CD4-positive, CD25-positive, alpha-beta regulatory T cell (primary cell): Measurements from ENCODE around the gene L3MBTL2. TPM values are rescaled to one million over a fixed set of nuclear protein-coding genes. Genes with fewer than 3 reads are reported as not detected.
A peak's percentile ranks its signal among the peaks of the same experiment; 100 is the strongest.

Experiments used
- ATAC-seq, 2 donors: fragments of 150-1000 bp; cut with Tn5 transposase; one replicate each; pipeline ENCODE4 v1.10.0; 2021; ENCODE audit warnings: low read depth in 2 of 2, moderate number of reproducible peaks in 2 of 2, moderate library complexity in 1 of 2
- DNase-seq, 3 donors: peaks; one replicate each; pipeline versions ENCODE4 v3.0.0 to v3.0.0-alpha.2; 2012 to 2022; ENCODE audit warnings: mixed read lengths in 1 of 3
- H3K27ac ChIP-seq: one replicate; pipeline ENCODE4 v1.7.0; 2013; ENCODE audit warnings: mild to moderate bottlenecking, low read length; ENCODE audit not compliant: insufficient read depth, poor library complexity, severe bottlenecking
- H3K27me3 ChIP-seq: one replicate; pipeline ENCODE4 v1.7.0; 2013; ENCODE audit warnings: low read length; ENCODE audit not compliant: control insufficient read depth, insufficient read depth
- H3K36me3 ChIP-seq: one replicate; pipeline ENCODE4 v1.7.0; 2013; ENCODE audit warnings: mild to moderate bottlenecking, low read length, moderate library complexity; ENCODE audit not compliant: control insufficient read depth, insufficient read depth
- H3K4me1 ChIP-seq: 2 replicates; pipeline ENCODE4 v1.7.0; 2013; ENCODE audit warnings: mild to moderate bottlenecking, low read length; ENCODE audit not compliant: insufficient read depth, control insufficient read depth, poor library complexity, severe bottlenecking
- H3K4me3 ChIP-seq: one replicate; pipeline ENCODE4 v1.7.0; 2013; ENCODE audit warnings: low read depth, mild to moderate bottlenecking, low read length, moderate library complexity
- H3K9me3 ChIP-seq, 2 experiments: 1 replicate in 1 of 2; 2 replicates in 1 of 2; pipeline ENCODE4 v1.7.0; 2013; ENCODE audit warnings: low read length in 2 of 2, mild to moderate bottlenecking in 1 of 2, moderate library complexity in 1 of 2; ENCODE audit not compliant: control insufficient read depth in 2 of 2
- H3K27ac Mint-ChIP-seq, 3 donors: one replicate each; pipeline ENCODE4 v1.8.0; 2020 to 2022; ENCODE audit warnings: mild to moderate bottlenecking in 3 of 3, mixed read lengths in 3 of 3, moderate library complexity in 2 of 3
- H3K27me3 Mint-ChIP-seq: one replicate; pipeline ENCODE4 v1.8.0; 2022; ENCODE audit warnings: mild to moderate bottlenecking, mixed read lengths
- H3K36me3 Mint-ChIP-seq: one replicate; pipeline ENCODE4 v1.8.0; 2020; ENCODE audit warnings: mixed read lengths
- H3K4me1 Mint-ChIP-seq, 4 donors: one replicate each; pipeline ENCODE4 v1.8.0; 2020 to 2022; ENCODE audit warnings: mixed read lengths in 4 of 4, mild to moderate bottlenecking in 1 of 4
- H3K4me3 Mint-ChIP-seq, 4 donors: one replicate each; pipeline ENCODE4 v1.8.0; 2020 to 2022; ENCODE audit warnings: mild to moderate bottlenecking in 4 of 4, mixed read lengths in 4 of 4, moderate library complexity in 3 of 4
- H3K9me3 Mint-ChIP-seq, 7 donors: one replicate each; pipeline ENCODE4 v1.8.0; 2020 to 2022; ENCODE audit warnings: mixed read lengths in 7 of 7, mild to moderate bottlenecking in 3 of 7, moderate library complexity in 2 of 7
- polyA plus RNA-seq, 4 donors: library from polyadenylated mRNA; unstranded; fragments of 300-500 nt; fragmentation: Illumina TruSeq; gene quantifications; one replicate each; pipeline ENCODE4 v1.2.3, GENCODE V29; 2021
- total RNA-seq: library from RNA; stranded (reverse); gene quantifications from one replicate; pipeline ENCODE4 v1.2.3, GENCODE V29; 2022

The L3MBTL2 gene
- total and polyA plus RNA-seq, 5 donors from 2014 or later: 26.9 to 35.0 (median 30.4) TPM

- no peak for ATAC-seq
- H3K36me3 Mint-ChIP-seq: peaks cover 18% of the 10 kb centered on the region
- peaks cover 0 to 2% (median 0%) of the 10 kb centered on the region in 7 donors for H3K9me3 Mint-ChIP-seq
- Histone ChIP-seq H3K27ac (no peak overlapping the region), H3K9me3 (no peaks in the 10 kb centered on the region), H3K36me3 (peaks cover 84% of the 10 kb centered on the region), H3K27me3 (no peaks in the 10 kb centered on the region), H3K4me1 (no peaks in the 10 kb centered on the region), H3K4me3 (no peak overlapping the region)
- H3K27me3 Mint-ChIP-seq: no peaks in the 10 kb centered on the region
- no peak for DNase-seq
- H3K4me3 Mint-ChIP-seq: peak overlapping the region in 1 of 4 donors; percentile 80
- no peak overlapping the region for H3K27ac Mint-ChIP-seq
- peaks cover 0 to 9% (median 3%) of the 10 kb centered on the region in 4 donors for H3K4me1 Mint-ChIP-seq
These were observed 59.4 kb downstream of the L3MBTL2 start for GRCh38 chr22:41264408-41264941.

- Histone ChIP-seq H3K27ac (no peak overlapping the region), H3K27me3 (no peaks in the 10 kb centered on the region), H3K9me3 (no peaks in the 10 kb centered on the region), H3K4me1 (no peaks in the 10 kb centered on the region), H3K4me3 (no peak overlapping the region), H3K36me3 (peaks cover 77% of the 10 kb centered on the region)
- peaks cover 0 to 2% (median 0%) of the 10 kb centered on the region in 7 donors for H3K9me3 Mint-ChIP-seq
- peaks cover 16% of the 10 kb centered on the region for H3K36me3 Mint-ChIP-seq
- DNase-seq: no peak
- H3K27ac Mint-ChIP-seq: no peak overlapping the region
- no peak for ATAC-seq
- no peaks in the 10 kb centered on the region for H3K27me3 Mint-ChIP-seq
- peaks cover 0 to 11% (median 3%) of the 10 kb centered on the region in 4 donors for H3K4me1 Mint-ChIP-seq
- no peak overlapping the region for H3K4me3 Mint-ChIP-seq
These were observed 62.8 kb downstream of the L3MBTL2 start for GRCh38 chr22:41267958-41268357.

DNA sequence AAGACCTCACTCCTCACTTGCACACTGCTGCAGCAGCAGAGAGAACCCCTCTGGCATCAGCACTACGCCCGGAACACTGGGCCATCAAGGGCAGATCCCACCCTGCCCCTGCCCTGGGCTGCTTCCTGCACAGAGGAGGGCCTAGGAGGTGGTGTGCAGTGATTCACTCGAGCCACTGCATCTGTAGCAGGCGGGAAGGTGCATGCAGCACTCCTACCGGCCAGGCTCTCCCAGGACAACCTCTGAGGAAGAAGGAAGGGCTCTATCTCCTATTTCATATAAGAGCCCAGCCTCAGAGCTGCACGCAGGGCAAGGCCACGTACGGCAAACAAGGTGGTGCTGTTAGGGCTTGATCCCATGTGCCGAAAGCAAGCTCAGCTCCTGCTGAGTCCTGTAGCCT is 66.7 kb downstream of the L3MBTL2 start:
- no peak overlapping the region for H3K27ac ChIP-seq

DNA sequence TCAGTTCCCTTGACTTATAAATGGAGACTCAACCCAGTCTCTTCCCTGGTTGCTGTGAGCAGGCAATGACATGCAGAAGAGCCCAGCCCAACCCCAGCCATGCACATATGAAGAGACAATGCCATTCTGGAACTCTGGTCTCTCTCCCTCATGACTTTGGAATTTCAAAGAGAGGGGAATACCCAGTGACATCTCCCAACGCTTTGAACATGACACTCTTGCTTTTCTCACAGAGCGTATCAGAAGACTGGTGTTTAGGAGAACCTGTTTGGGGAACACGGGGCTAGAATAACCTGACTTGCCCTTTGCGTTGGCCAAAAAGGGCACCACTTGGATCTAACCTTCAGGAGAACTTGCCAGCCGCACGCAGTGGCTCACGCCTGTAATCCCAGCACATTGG is 68.0 kb downstream of the L3MBTL2 start:
- no peaks in the 10 kb centered on the region for H3K27me3 Mint-ChIP-seq
- peaks cover 65% of the 10 kb centered on the region for H3K36me3 ChIP-seq
- no peak for DNase-seq
- no peak overlapping the region for H3K4me3 ChIP-seq
- no peak overlapping the region for H3K27ac ChIP-seq
- H3K4me1 Mint-ChIP-seq: peaks cover 0 to 10% (median 1%) of the 10 kb centered on the region in 4 donors
- no peaks in the 10 kb centered on the region for H3K27me3 ChIP-seq
- no peaks in the 10 kb centered on the region for H3K4me1 ChIP-seq
- no peaks in the 10 kb centered on the region for H3K9me3 Mint-ChIP-seq
- H3K27ac Mint-ChIP-seq: no peak overlapping the region
- H3K9me3 ChIP-seq: no peaks in the 10 kb centered on the region
- H3K36me3 Mint-ChIP-seq: peaks cover 25% of the 10 kb centered on the region
- no peak for ATAC-seq
- no peak overlapping the region for H3K4me3 Mint-ChIP-seq

More for the DNA sequence above, 66.7 kb downstream of the L3MBTL2 start:
- no peak for ATAC-seq
- no peak overlapping the region for H3K4me3 ChIP-seq
- Mint-ChIP-seq H3K27me3 (no peaks in the 10 kb centered on the region), H3K9me3 (no peaks in the 10 kb centered on the region), H3K4me3 (no peak overlapping the region), H3K36me3 (peaks cover 19% of the 10 kb centered on the region), H3K4me1 (peaks cover 0 to 6% (median 3%) of the 10 kb centered on the region in 4 donors), H3K27ac (peak overlapping the region in 1 of 3 donors; percentile 62)
- no peak for DNase-seq
- H3K4me1 ChIP-seq: no peaks in the 10 kb centered on the region
- H3K9me3 ChIP-seq: no peaks in the 10 kb centered on the region
- no peaks in the 10 kb centered on the region for H3K27me3 ChIP-seq
- H3K36me3 ChIP-seq: peaks cover 68% of the 10 kb centered on the region

DNA sequence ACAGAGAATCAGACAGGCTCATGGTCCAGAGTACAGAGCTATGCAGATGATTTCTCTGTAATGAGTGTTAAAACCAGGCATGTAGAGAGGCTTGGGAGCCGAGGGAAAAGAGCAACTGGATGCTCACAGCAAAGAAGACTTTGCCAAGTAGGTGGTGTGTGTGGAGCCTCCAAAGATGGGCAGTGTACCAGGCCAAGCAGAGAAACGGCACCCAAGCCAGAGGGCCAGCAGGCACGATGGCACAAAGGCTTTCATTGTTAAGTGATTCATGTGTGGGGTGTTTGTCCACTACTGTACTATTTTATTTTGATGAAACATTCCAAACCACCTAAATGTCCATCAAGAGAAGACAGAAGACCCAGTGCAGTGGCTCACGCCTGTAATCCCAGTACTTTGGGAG is 69.7 kb downstream of the L3MBTL2 start:
- Histone ChIP-seq H3K27me3 (no peaks in the 10 kb centered on the region), H3K27ac (no peak overlapping the region), H3K4me1 (no peaks in the 10 kb centered on the region), H3K36me3 (peaks cover 63% of the 10 kb centered on the region), H3K9me3 (no peaks in the 10 kb centered on the region), H3K4me3 (no peak overlapping the region)
- no peaks in the 10 kb centered on the region for H3K27me3 Mint-ChIP-seq
- H3K27ac Mint-ChIP-seq: peak overlapping the region in 2 of 3 donors; percentile 60 to 83
- H3K9me3 Mint-ChIP-seq: no peaks in the 10 kb centered on the region
- DNase-seq: no peak
- H3K36me3 Mint-ChIP-seq: peaks cover 30% of the 10 kb centered on the region
- H3K4me3 Mint-ChIP-seq: no peak overlapping the region
- no peak for ATAC-seq
- H3K4me1 Mint-ChIP-seq: peaks cover 0 to 15% (median 4%) of the 10 kb centered on the region in 4 donors

- Mint-ChIP-seq H3K27me3 (no peaks in the 10 kb centered on the region), H3K27ac (peak overlapping the region in 1 of 3 donors; percentile 46), H3K4me1 (peaks cover 10 to 48% (median 20%) of the 10 kb centered on the region in 4 donors), H3K36me3 (peaks cover 32% of the 10 kb centered on the region), H3K4me3 (no peak overlapping the region), H3K9me3 (no peaks in the 10 kb centered on the region)
- Histone ChIP-seq H3K9me3 (no peaks in the 10 kb centered on the region), H3K27ac (no peak overlapping the region), H3K36me3 (peaks cover 48% of the 10 kb centered on the region), H3K4me3 (no peak overlapping the region), H3K27me3 (no peaks in the 10 kb centered on the region), H3K4me1 (peaks cover 8% of the 10 kb centered on the region)
- ATAC-seq (no peak), DNase-seq (no peak)
These were observed 75.0 kb downstream of the L3MBTL2 start for GRCh38 chr22:41280065-41280464.

DNA sequence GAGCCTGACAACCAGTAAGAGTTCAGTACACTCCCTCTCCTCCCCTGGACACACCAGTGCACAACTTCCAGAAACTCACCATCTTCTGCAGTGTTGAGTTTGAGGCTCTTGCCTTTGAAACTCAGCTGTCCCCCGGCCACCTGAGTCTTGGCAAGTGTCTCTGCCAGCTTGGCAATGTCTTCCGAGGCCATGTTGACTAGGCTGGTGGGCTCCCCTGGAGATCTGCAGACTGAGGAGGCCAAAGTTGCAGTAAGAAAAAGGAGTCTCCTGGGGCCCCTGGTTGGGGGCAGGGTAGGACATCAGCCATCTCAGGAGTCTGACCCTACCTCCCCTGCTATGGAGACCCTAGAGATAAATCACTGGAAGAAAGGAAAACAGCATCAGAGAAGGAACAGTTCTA is 75.7 kb downstream of the L3MBTL2 start:
- Mint-ChIP-seq H3K36me3 (peaks cover 29% of the 10 kb centered on the region), H3K4me1 (peaks cover 10 to 51% (median 21%) of the 10 kb centered on the region in 4 donors), H3K4me3 (peak overlapping the region in 2 of 4 donors; percentile 43 to 50), H3K9me3 (no peaks in the 10 kb centered on the region), H3K27ac (no peak overlapping the region), H3K27me3 (no peaks in the 10 kb centered on the region)
- ATAC-seq: no peak
- no peak overlapping the region for H3K4me3 ChIP-seq
- peaks cover 45% of the 10 kb centered on the region for H3K36me3 ChIP-seq
- peaks cover 14% of the 10 kb centered on the region for H3K4me1 ChIP-seq
- no peak overlapping the region for H3K27ac ChIP-seq
- no peak for DNase-seq
- H3K9me3 ChIP-seq: no peaks in the 10 kb centered on the region
- H3K27me3 ChIP-seq: no peaks in the 10 kb centered on the region
